Activated CD8-positive, alpha-beta T cell treated with anti-CD3 and anti-CD28 coated beads for 36 hours (primary cell): ENCODE results near the gene ANXA6. TPM values are rescaled to one million over a fixed set of nuclear protein-coding genes. Genes with fewer than 3 reads are reported as not detected.
A peak's percentile ranks its signal among the peaks of the same experiment; 100 is the strongest.

Experiments used
- ATAC-seq: fragments of 200-7000 bp; cut with Tn5 transposase; one replicate; pipeline ENCODE4 v1.10.0; 2021; ENCODE audit warnings: mild to moderate bottlenecking, moderate library complexity
- CTCF ChIA-PET: fragments of 350-600 bp; sonication (Branson Sonifier 250); formaldehyde crosslinking; loops from one replicate; lab custom pipeline; 2021; ENCODE audit warnings: antibody characterized with exemption; lab: Charles Lee
- POLR2A ChIA-PET: fragments of 350-600 bp; sonication (Branson Sonifier 250); formaldehyde crosslinking; loops from one replicate; lab custom pipeline; 2021; ENCODE audit warnings: antibody characterized with exemption; lab: Charles Lee
- DNase-seq: peaks from one replicate; pipeline ENCODE4 v3.0.0-alpha.2; 2020
- H3K27ac Mint-ChIP-seq: one replicate; pipeline ENCODE4 v1.8.0; 2021; ENCODE audit warnings: mild to moderate bottlenecking, mixed read lengths
- H3K27me3 Mint-ChIP-seq: one replicate; pipeline ENCODE4 v1.8.0; 2021; ENCODE audit warnings: mixed read lengths
- H3K36me3 Mint-ChIP-seq: one replicate; pipeline ENCODE4 v1.8.0; 2021; ENCODE audit warnings: low read depth, mixed read lengths
- H3K4me1 Mint-ChIP-seq: one replicate; pipeline ENCODE4 v1.8.0; 2021; ENCODE audit warnings: low read depth, mixed read lengths
- H3K4me3 Mint-ChIP-seq: one replicate; pipeline ENCODE4 v1.8.0; 2021; ENCODE audit warnings: mild to moderate bottlenecking, moderate library complexity, mixed read lengths
- H3K9me3 Mint-ChIP-seq: one replicate; pipeline ENCODE4 v1.8.0; 2021; ENCODE audit warnings: mixed read lengths
- intact Hi-C: fragments of 100-400 bp; cut with micrococcal nuclease; formaldehyde crosslinking; loops from one replicate; pipeline ENCODE4 v1.10.0; 2022
- total RNA-seq, 2 experiments: library from RNA; stranded (reverse); gene quantifications; one replicate each; pipeline ENCODE4 v1.2.3, GENCODE V29; 2021
- TF ChIP-seq, protein P1 (sequence below): fragments of 200-600 bp; IDR thresholded peaks from one replicate; pipeline ENCODE4 v1.8.0; 2022; ENCODE audit warnings: antibody characterized with exemption, mild to moderate bottlenecking

The ANXA6 gene
- total RNA-seq, 2 experiments from 2014 or later, result 328 to 336 TPM

DNA sequence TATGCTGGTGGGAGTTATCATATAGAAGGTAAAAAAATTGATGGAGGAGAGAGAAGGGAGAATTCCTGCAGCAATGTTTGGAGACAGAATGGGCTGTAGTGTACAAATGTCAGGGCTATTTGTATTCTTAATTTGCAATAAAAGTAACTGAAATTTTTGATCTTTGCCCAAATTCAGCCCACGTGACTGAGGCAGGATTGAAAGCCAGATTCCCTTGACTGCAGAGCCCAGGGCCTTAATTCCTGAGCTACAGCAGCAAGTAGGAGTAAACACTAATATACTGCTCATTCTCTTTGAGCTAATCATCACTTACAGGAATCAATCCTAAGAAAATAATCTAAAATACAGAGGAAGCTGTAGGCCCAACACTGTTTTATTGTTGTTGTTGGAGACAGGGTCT lies 5.2 kb upstream of the ANXA6 start:
- no peak overlapping the region for H3K4me3 Mint-ChIP-seq
- no peak for ATAC-seq
- H3K27me3 Mint-ChIP-seq, result no peaks in the 10 kb centered on the region

GRCh38 chr5:151159649-151160373 lies 2.2 kb upstream of the ANXA6 start:
- peaks cover 27% of the 10 kb centered on the region for H3K4me1 Mint-ChIP-seq
- ATAC-seq, result no peak
- no peak overlapping the region for H3K27ac Mint-ChIP-seq
- DNase-seq, result no peak
- no peaks in the 10 kb centered on the region for H3K27me3 Mint-ChIP-seq
- H3K36me3 Mint-ChIP-seq, result peaks cover 16% of the 10 kb centered on the region
- no peaks in the 10 kb centered on the region for H3K9me3 Mint-ChIP-seq
- H3K4me3 Mint-ChIP-seq, result no peak overlapping the region
- TF ChIP-seq, protein P1, sequence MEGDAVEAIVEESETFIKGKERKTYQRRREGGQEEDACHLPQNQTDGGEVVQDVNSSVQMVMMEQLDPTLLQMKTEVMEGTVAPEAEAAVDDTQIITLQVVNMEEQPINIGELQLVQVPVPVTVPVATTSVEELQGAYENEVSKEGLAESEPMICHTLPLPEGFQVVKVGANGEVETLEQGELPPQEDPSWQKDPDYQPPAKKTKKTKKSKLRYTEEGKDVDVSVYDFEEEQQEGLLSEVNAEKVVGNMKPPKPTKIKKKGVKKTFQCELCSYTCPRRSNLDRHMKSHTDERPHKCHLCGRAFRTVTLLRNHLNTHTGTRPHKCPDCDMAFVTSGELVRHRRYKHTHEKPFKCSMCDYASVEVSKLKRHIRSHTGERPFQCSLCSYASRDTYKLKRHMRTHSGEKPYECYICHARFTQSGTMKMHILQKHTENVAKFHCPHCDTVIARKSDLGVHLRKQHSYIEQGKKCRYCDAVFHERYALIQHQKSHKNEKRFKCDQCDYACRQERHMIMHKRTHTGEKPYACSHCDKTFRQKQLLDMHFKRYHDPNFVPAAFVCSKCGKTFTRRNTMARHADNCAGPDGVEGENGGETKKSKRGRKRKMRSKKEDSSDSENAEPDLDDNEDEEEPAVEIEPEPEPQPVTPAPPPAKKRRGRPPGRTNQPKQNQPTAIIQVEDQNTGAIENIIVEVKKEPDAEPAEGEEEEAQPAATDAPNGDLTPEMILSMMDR, result no peak
- CTCF ChIA-PET, result interaction anchor here (0.9 to 12.2 kb wide), 2 partner anchors 34 to 45 kb away, joined by 3 to 413 read pairs; no protein-coding TSS in a partner anchor
- POLR2A ChIA-PET, result no interaction called here
- intact Hi-C loops, result no loop called here

More for the DNA sequence above, 5.2 kb upstream of the ANXA6 start:
- DNase-seq, result no peak
- Mint-ChIP-seq H3K36me3 (no peaks in the 10 kb centered on the region), H3K4me1 (peaks cover 23% of the 10 kb centered on the region), H3K9me3 (no peaks in the 10 kb centered on the region), H3K27ac (no peak overlapping the region)
- CTCF ChIA-PET, result interaction anchor here (0.6 to 12.2 kb wide), 17 partner anchors 9 to 160 kb away, joined by 3 to 413 read pairs (median 6); no protein-coding TSS in a partner anchor
- POLR2A ChIA-PET, result interaction anchor here (0.8 to 2.3 kb wide), 2 partner anchors 10 to 38 kb away, joined by 3 to 12 read pairs; no protein-coding TSS in a partner anchor
- intact Hi-C loops, result no loop called here
- TF ChIP-seq, protein P1, result no peak

GRCh38 chr5:151158287-151158661 lies 695 bp upstream of the ANXA6 start:
- peak; percentile 67 for DNase-seq

DNA sequence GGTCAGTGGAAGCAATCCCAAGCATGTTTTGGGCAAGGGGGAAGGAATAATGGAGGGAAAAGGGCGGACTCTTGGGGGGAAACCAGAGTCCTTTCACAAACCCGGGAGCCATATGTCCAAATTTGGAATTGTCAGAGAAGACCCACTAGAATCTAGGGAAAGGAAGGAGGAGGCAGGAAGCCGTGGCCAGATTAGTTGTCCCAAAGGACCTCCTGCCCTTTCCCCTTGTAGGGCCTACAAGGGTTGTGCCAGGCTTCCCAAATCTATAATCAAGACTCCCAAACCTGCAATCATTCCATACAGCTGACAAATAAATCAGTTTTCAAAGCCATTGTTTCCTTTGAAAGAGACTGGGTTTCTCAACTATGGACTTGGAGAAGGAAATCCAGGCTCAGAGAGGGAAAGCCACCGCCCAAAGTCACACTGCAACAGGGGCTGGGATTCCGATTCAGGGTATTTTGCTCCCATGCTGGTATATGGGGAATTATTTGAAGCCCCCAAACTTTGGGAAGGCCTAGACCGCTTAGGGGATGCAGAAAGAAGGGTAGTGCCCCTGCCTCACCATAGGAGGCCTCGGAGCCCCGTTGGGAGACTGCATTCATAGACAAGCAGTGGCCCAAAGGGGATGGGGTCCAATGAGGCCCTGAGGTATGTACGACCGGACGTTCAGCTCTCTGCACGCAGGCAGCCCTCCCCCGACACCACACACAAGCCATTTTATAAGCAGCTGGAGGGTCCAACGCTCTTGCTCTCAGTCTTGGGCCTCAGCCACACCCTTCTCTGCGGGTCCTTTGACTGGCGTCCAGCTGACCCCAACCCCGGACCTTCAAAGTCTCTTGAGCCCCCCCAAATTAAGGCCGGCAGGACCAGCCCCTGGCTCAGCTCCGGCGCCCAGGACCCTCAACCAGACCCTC lies 815 bp downstream of the ANXA6 start:
- Mint-ChIP-seq H3K36me3 (peaks cover 35% of the 10 kb centered on the region), H3K4me3 (peak overlapping the region; percentile 95), H3K27ac (peak overlapping the region; percentile 89), H3K9me3 (no peaks in the 10 kb centered on the region), H3K27me3 (no peaks in the 10 kb centered on the region), H3K4me1 (peaks cover 49% of the 10 kb centered on the region)
- DNase-seq, result peak; percentile 74
- TF ChIP-seq, protein P1, result no peak
- POLR2A ChIA-PET, result interaction anchor here (0.9 to 4.1 kb wide), 10 partner anchors 9 to 75 kb away, joined by 3 to 16 read pairs (median 3); no protein-coding TSS in a partner anchor
- intact Hi-C loops, result no loop called here
- CTCF ChIA-PET, result interaction anchor here (1.0 to 3.5 kb wide), 9 partner anchors 12 to 106 kb away, joined by 3 to 25 read pairs (median 4); no protein-coding TSS in a partner anchor
- ATAC-seq, result peak; percentile 25

More at GRCh38 chr5:151158287-151158661, 695 bp upstream of the ANXA6 start:
- TF ChIP-seq, protein P1, result no peak
- peak overlapping the region; percentile 89 for H3K27ac Mint-ChIP-seq
- POLR2A ChIA-PET, result interaction anchor here (0.6 to 1.6 kb wide), 2 partner anchors 76 to 88 kb away, joined by 3 to 4 read pairs; no protein-coding TSS in a partner anchor
- H3K4me3 Mint-ChIP-seq, result peak overlapping the region; percentile 95
- no peak for ATAC-seq
- intact Hi-C loops, result no loop called here
- H3K27me3 Mint-ChIP-seq, result no peaks in the 10 kb centered on the region
- H3K4me1 Mint-ChIP-seq, result peaks cover 33% of the 10 kb centered on the region
- peaks cover 25% of the 10 kb centered on the region for H3K36me3 Mint-ChIP-seq
- no peaks in the 10 kb centered on the region for H3K9me3 Mint-ChIP-seq
- CTCF ChIA-PET, result interaction anchor here (1.0 to 3.5 kb wide), 5 partner anchors 28 to 55 kb away, joined by 3 to 25 read pairs (median 4); no protein-coding TSS in a partner anchor
